Dermis microvascular lymphatic vessel endothelial cell (primary cell): ENCODE measurements around the gene NOP9. TPM values are rescaled to one million over a fixed set of nuclear protein-coding genes. Genes with fewer than 3 reads are reported as not detected.
"Not testable (repeated sequence)": the region's sequence is repeated elsewhere in the genome, so short reads cannot be mapped to it uniquely, and the experiment has no call there.

ENCODE experiments used
- DNase-seq, 2 donors: peaks; one replicate each; pipeline versions ENCODE4 v3.0.0 to v3.0.0-alpha.2; 2010; ENCODE audit warnings: low read depth in 2 of 2
- total RNA-seq: library from RNA; depleted of rRNA; stranded (reverse); fragments of >200 nt; gene quantifications from 2 replicates; pipeline ENCODE4 v1.2.1, GENCODE V29; 2014

NOP9 gene
- total RNA-seq, 1 donor from 2014 or later = 23.0 TPM

GRCh38 chr14:24343795-24344660, 44.4 kb downstream of the NOP9 start:
- no peak for DNase-seq

GRCh38 chr14:24347134-24347533, 47.5 kb downstream of the NOP9 start:
- no peak for DNase-seq

- no peak for DNase-seq
Measured at GRCh38 chr14:24348186-24348585, 48.5 kb downstream of the NOP9 start.

GRCh38 chr14:24349742-24350141, 50.1 kb downstream of the NOP9 start:
- no peak for DNase-seq

GRCh38 chr14:24351517-24351916, 51.9 kb downstream of the NOP9 start:
- no peak for DNase-seq

- DNase-seq = no peak
Measured at GRCh38 chr14:24353559-24354481, 54.2 kb downstream of the NOP9 start.

- not testable (repeated sequence) for DNase-seq
Measured at GRCh38 chr14:24354482-24354825, 54.8 kb downstream of the NOP9 start.

- DNase-seq = no peak
Measured at GRCh38 chr14:24355009-24355408, 55.4 kb downstream of the NOP9 start.

GRCh38 chr14:24356208-24356607, 56.6 kb downstream of the NOP9 start:
- no peak for DNase-seq

Other genes with a start within 250 kb of the NOP9 start
- gene CARMIL3, start 247.8 kb upstream of the NOP9 start, total RNA-seq = under 0.01 TPM in 2 replicates
- gene CPNE6, start 228.3 kb upstream of the NOP9 start, total RNA-seq = not detected in 2 replicates
- 7.6 TPM in 2 replicates for gene PCK2, start 205.5 kb upstream of the NOP9 start, total RNA-seq
- 67.9 and 68.9 TPM in 2 replicates for gene DCAF11, start 185.1 kb upstream of the NOP9 start, total RNA-seq
- gene NRL, start 184.9 kb upstream of the NOP9 start, total RNA-seq = 1.4 and 1.8 TPM in 2 replicates
- 0.39 and 0.63 TPM in 2 replicates for gene FITM1, start 169.2 kb upstream of the NOP9 start, total RNA-seq
- 116 and 144 TPM in 2 replicates for gene PSME1, start 163.7 kb upstream of the NOP9 start, total RNA-seq
- gene EMC9, start 158.3 kb upstream of the NOP9 start, total RNA-seq = 16.4 and 23.1 TPM in 2 replicates
- 119 and 163 TPM in 2 replicates for gene PSME2, start 153.2 kb upstream of the NOP9 start, total RNA-seq
- gene RNF31, start 152.4 kb upstream of the NOP9 start, total RNA-seq = 20.4 and 31.1 TPM in 2 replicates
- 38.8 and 41.8 TPM in 2 replicates for gene IRF9, start 138.6 kb upstream of the NOP9 start, total RNA-seq
- 1.0 and 1.7 TPM in 2 replicates for gene REC8, start 127.8 kb upstream of the NOP9 start, total RNA-seq
- gene IPO4, start 111.0 kb upstream of the NOP9 start, total RNA-seq = 32.0 and 32.7 TPM in 2 replicates
- gene TM9SF1, start 104.4 kb upstream of the NOP9 start, total RNA-seq = 33.9 and 56.0 TPM in 2 replicates
- gene TSSK4, start 94.2 kb upstream of the NOP9 start, total RNA-seq = not detected in 2 replicates
- gene CHMP4A, start 86.4 kb upstream of the NOP9 start, total RNA-seq = 11.7 and 15.9 TPM in 2 replicates
- 7.0 and 10.0 TPM in 2 replicates for gene MDP1, start 83.8 kb upstream of the NOP9 start, total RNA-seq
- gene NEDD8, start 67.5 kb upstream of the NOP9 start, total RNA-seq = 172 and 193 TPM in 2 replicates
- gene GMPR2, start 66.9 kb upstream of the NOP9 start, total RNA-seq = 81.9 and 90.5 TPM in 2 replicates
- gene TINF2, start 57.2 kb upstream of the NOP9 start, total RNA-seq = 39.9 and 57.3 TPM in 2 replicates
- 0.38 and 0.64 TPM in 2 replicates for gene TGM1, start 36.7 kb upstream of the NOP9 start, total RNA-seq
- 10.7 and 19.7 TPM in 2 replicates for gene RABGGTA, start 28.3 kb upstream of the NOP9 start, total RNA-seq
- 9.1 and 14.5 TPM in 2 replicates for gene DHRS1, start 70 bp upstream of the NOP9 start, total RNA-seq
- gene CIDEB, start 8.1 kb downstream of the NOP9 start, total RNA-seq = 1.5 and 2.4 TPM in 2 replicates
- 2.1 and 3.2 TPM in 2 replicates for gene LTB4R2, start 10.3 kb downstream of the NOP9 start, total RNA-seq
- 2.0 and 2.2 TPM in 2 replicates for gene LTB4R, start 11.7 kb downstream of the NOP9 start, total RNA-seq
- 29.3 and 51.2 TPM in 2 replicates for gene ADCY4, start 35.2 kb downstream of the NOP9 start, total RNA-seq
- gene RIPK3, start 40.1 kb downstream of the NOP9 start, total RNA-seq = 1.4 and 1.8 TPM in 2 replicates
- gene NFATC4, start 68.3 kb downstream of the NOP9 start, total RNA-seq = 0.76 and 1.0 TPM in 2 replicates
- 3.3 and 4.2 TPM in 2 replicates for gene NYNRIN, start 99.2 kb downstream of the NOP9 start, total RNA-seq
- gene CBLN3, start 129.8 kb downstream of the NOP9 start, total RNA-seq = 0.13 and 0.39 TPM in 2 replicates
- 36.2 and 42.5 TPM in 2 replicates for gene KHNYN, start 130.1 kb downstream of the NOP9 start, total RNA-seq
- 5.0 and 8.5 TPM in 2 replicates for gene SDR39U1, start 142.9 kb downstream of the NOP9 start, total RNA-seq
- gene CMA1, start 208.4 kb downstream of the NOP9 start, total RNA-seq = not detected in 2 replicates